GM12878 (cell line): ENCODE results near the gene SEPTIN6. TPM values are rescaled to one million over a fixed set of nuclear protein-coding genes. Genes with fewer than 3 reads are reported as not detected.

Experiments
- ATAC-seq: fragments of 200-7000 bp; cut with Tn5 transposase; 3 replicates; pipeline ENCODE4 v1.9.1; 2020; ENCODE audit warnings: mild to moderate bottlenecking, moderate library complexity
- BruUV-seq: library from RNA; stranded (reverse); fragments of 400-500 nt; replicated peaks from 2 replicates; lab custom pipeline; 2021; lab: Mats Ljungman, UMichigan
- CTCF ChIA-PET: fragments of 300-600 bp; sonication (Branson Sonifier 250); formaldehyde crosslinking; extraction: SDS; loops from one replicate; lab custom pipeline; 2021; ENCODE audit warnings: inconsistent platforms; lab: Yijun Ruan, JAX
- POLR2A ChIA-PET: fragments of 350-600 bp; formaldehyde crosslinking; extraction: SDS; loops from one replicate; lab custom pipeline; 2021; ENCODE audit warnings: inconsistent platforms; lab: Charles Lee
- RAD21 ChIA-PET: fragments of 300-600 bp; sonication (Branson Sonifier 250); formaldehyde crosslinking; loops from one replicate; lab custom pipeline; 2023; ENCODE audit warnings: antibody characterized with exemption; ENCODE audit not compliant: unreplicated experiment; lab: Charles Lee
- SMC1A ChIA-PET: fragments of 300-600 bp; sonication (Branson Sonifier 250); formaldehyde crosslinking; loops from one replicate; lab custom pipeline; 2023; ENCODE audit not compliant: unreplicated experiment, uncharacterized antibody; lab: Charles Lee
- DNase-seq: peaks from one replicate; pipeline ENCODE4 v3.0.0-alpha.2; 2011; ENCODE audit warnings: low read depth, low spot score
- FAIRE-seq: peaks from 3 replicates; lab custom pipeline; 2011; peaks lifted over from hg19 to GRCh38; lab: Jason Lieb, UNC
- H2AFZ ChIP-seq: 2 replicates; pipeline ENCODE4 v1.6.0; 2011; ENCODE audit warnings: low read depth, low read length, control low read depth; ENCODE audit not compliant: control insufficient read depth
- H3K27ac ChIP-seq: 2 replicates; pipeline ENCODE4 v1.5.1; 2011; ENCODE audit warnings: control low read depth; ENCODE audit not compliant: control insufficient read depth, insufficient read depth
- H3K27me3 ChIP-seq, 2 experiments: replicated peaks in 1 of 2; 2 replicates each; pipeline versions ENCODE4 v1.6.0 to v1.6.1; 2011; ENCODE audit warnings: low read length in 1 of 2; ENCODE audit not compliant: control insufficient read depth in 2 of 2, insufficient read depth in 2 of 2
- H3K36me3 ChIP-seq, 2 experiments: 2 replicates each; pipeline ENCODE4 v1.5.1; 2011; ENCODE audit warnings: low read length in 1 of 2; ENCODE audit not compliant: control insufficient read depth in 2 of 2, insufficient read depth in 2 of 2
- H3K4me1 ChIP-seq: 2 replicates; pipeline ENCODE4 v1.6.1; 2011; ENCODE audit warnings: mild to moderate bottlenecking, low read length, moderate library complexity, mixed read lengths; ENCODE audit not compliant: control insufficient read depth, insufficient read depth
- H3K4me2 ChIP-seq: 2 replicates; pipeline ENCODE4 v1.6.0; 2011; ENCODE audit warnings: control low read depth; ENCODE audit not compliant: control insufficient read depth, insufficient read depth
- H3K4me3 ChIP-seq: fragments of 200-600 bp; sonication (generic); 2 replicates; pipeline ENCODE4 v1.5.1; 2016
- H3K79me2 ChIP-seq: 2 replicates; pipeline ENCODE4 v1.6.0; 2011; ENCODE audit warnings: low read length; ENCODE audit not compliant: control insufficient read depth, insufficient read depth
- H3K9ac ChIP-seq: 2 replicates; pipeline ENCODE4 v1.8.0; 2011; ENCODE audit warnings: low read length, control low read depth, mixed read lengths; ENCODE audit not compliant: control insufficient read depth, insufficient read depth
- H3K9me3 ChIP-seq: replicated peaks from 3 replicates; pipeline ENCODE4 v1.5.1; 2011; ENCODE audit warnings: mild to moderate bottlenecking, low read length; ENCODE audit not compliant: control insufficient read depth, insufficient read depth
- H4K20me1 ChIP-seq: 2 replicates; pipeline ENCODE4 v1.6.0; 2011; ENCODE audit not compliant: control insufficient read depth, insufficient read depth
- BHLHE40 ChIP-seq, 2 experiments: fragments of 450-650 bp in 1 of 2; IDR thresholded peaks; 2 replicates each; pipeline ENCODE4 v1.6.1; 2011 to 2017; ENCODE audit warnings: low read depth in 2 of 2, borderline replicate concordance in 1 of 2, improper control_type of control experiment in 1 of 2, low read length in 1 of 2, mild to moderate bottlenecking in 1 of 2
- CHD1 ChIP-seq: IDR thresholded peaks from 2 replicates; pipeline ENCODE4 v1.6.1; 2012; ENCODE audit warnings: low read depth, low read length, improper control_type of control experiment
- MEF2B ChIP-seq: fragments of 450-650 bp; IDR thresholded peaks from 2 replicates; pipeline ENCODE4 v1.6.1; 2018; ENCODE audit warnings: mild to moderate bottlenecking, moderate library complexity; ENCODE audit not compliant: partially characterized antibody, poor library complexity, severe bottlenecking
- MXI1 ChIP-seq: fragments of 150-350 bp; IDR thresholded peaks from 2 replicates; pipeline ENCODE4 v1.6.1; 2011; ENCODE audit warnings: low read depth, mild to moderate bottlenecking, inconsistent platforms, low read length, improper control_type of control experiment
- MYC ChIP-seq: IDR thresholded peaks from 2 replicates; pipeline ENCODE4 v1.6.1; 2011; ENCODE audit warnings: mild to moderate bottlenecking, low read length, moderate library complexity, inconsistent platforms; ENCODE audit not compliant: insufficient read depth, insufficient replicate concordance, insufficient read length, severe bottlenecking
- NBN ChIP-seq: fragments of 450-650 bp; IDR thresholded peaks from 2 replicates; pipeline ENCODE4 v1.6.1; 2016
- NFYA ChIP-seq: IDR thresholded peaks from 2 replicates; pipeline ENCODE4 v1.6.1; 2011; ENCODE audit warnings: low read depth, mild to moderate bottlenecking, low read length, improper control_type of control experiment, borderline replicate concordance
- NR2F1 ChIP-seq: fragments of 450-650 bp; conservative IDR thresholded peaks from 2 replicates; pipeline ENCODE4 v1.6.1; 2017; ENCODE audit warnings: mild to moderate bottlenecking
- PML ChIP-seq: IDR thresholded peaks from 2 replicates; pipeline ENCODE4 v1.6.1; 2012; ENCODE audit warnings: low read length, inconsistent platforms
- REST ChIP-seq: IDR thresholded peaks from 2 replicates; pipeline ENCODE4 v1.6.1; 2012; ENCODE audit warnings: mild to moderate bottlenecking, low read depth, low read length
- RFX5 ChIP-seq: IDR thresholded peaks from 2 replicates; pipeline ENCODE4 v1.6.1; 2011; ENCODE audit warnings: low read depth, low read length, improper control_type of control experiment
- SMAD5 ChIP-seq: IDR thresholded peaks from 2 replicates; pipeline ENCODE4 v1.6.1; 2016; ENCODE audit warnings: antibody characterized with exemption, low read depth
- STAT3 ChIP-seq: IDR thresholded peaks from 2 replicates; pipeline ENCODE4 v1.6.1; 2011; ENCODE audit warnings: low read depth, low read length, improper control_type of control experiment
- WGBS: methylation state at CpG from one replicate; pipeline ENCODE4 v1.1.6; 2016; ENCODE audit warnings: low lambda C conversion rate; ENCODE audit not compliant: insufficient replicate concordance, insufficient coverage; ENCODE audit errors: missing lambda C conversion rate; 5-methylcytosine and 5-hydroxymethylcytosine counted together
- in situ Hi-C: fragments of 300-500 bp; cut with MboI; formaldehyde crosslinking; loops from 9 replicates; pipeline ENCODE4 v1.14.3; 2018; ENCODE audit warnings: mixed read lengths
- intact Hi-C: fragments of 100-400 bp; cut with micrococcal nuclease; formaldehyde crosslinking; loops from one replicate; pipeline ENCODE4 v1.14.2; 2022; ENCODE audit not compliant: unreplicated experiment
- polyA plus RNA-seq, 11 experiments: library from polyadenylated mRNA; depleted of rRNA in 4 of 11; unstranded in 6 of 11; stranded (reverse) in 5 of 11; fragments of >200 nt; fragmentation: Nextera tagmentation in 4 of 11; fragmentation: Illumina TruSeq in 1 of 11; extraction: Ambion mirVana in 4 of 11; extraction: Trizol in 1 of 11; gene quantifications; 1 replicate in 1 of 11; 2 replicates in 10 of 11; pipeline versions ENCODE4 v1.2.1 to v1.2.3, GENCODE V29; 2011 to 2016; ENCODE audit warnings: inconsistent platforms in 2 of 11, missing spikeins in 2 of 11, low read depth in 1 of 11
- total RNA-seq, 4 experiments: library from RNA; depleted of rRNA in 3 of 4; stranded (reverse); fragments of >200 nt in 3 of 4; fragmentation: Illumina TruSeq in 1 of 4; extraction: Trizol in 1 of 4; gene quantifications; 2 replicates each; pipeline versions ENCODE4 v1.2.1 to v1.2.3, GENCODE V29; 2013 to 2021

Gene SEPTIN6
- total and polyA plus RNA-seq, 10 of the 15 experiments (the other 5 are each of a cell fraction or from before 2014, with no cell fraction given), result 37.2 to 353 (median 154) TPM

- Histone ChIP-seq H3K27me3 (no peaks in the 10 kb centered on the region), H3K9me3 (no peaks in the 10 kb centered on the region), H4K20me1 (no peaks in the 10 kb centered on the region), H3K79me2 (peaks cover 35% of the 10 kb centered on the region), H3K36me3 (peaks cover 6 to 12% of the 10 kb centered on the region in 2 experiments; a peak in 2 of 4 replicates), H3K4me2 (no peak overlapping the region), H3K4me3 (no peak overlapping the region), H3K9ac (no peak overlapping the region), H3K27ac (no peak overlapping the region), H3K4me1 (peaks cover 11% of the 10 kb centered on the region), H2AFZ (no peak overlapping the region)
- ATAC-seq, result no peak
- ChIA-PET CTCF (interaction anchor here (0.9 to 2.1 kb wide), 3 partner anchors 10 to 57 kb away, joined by 3 to 6 read pairs (median 3); no protein-coding TSS in a partner anchor), SMC1A (interaction anchor here (1.3 to 2.4 kb wide), 3 partner anchors 12 to 21 kb away, joined by 3 to 8 read pairs (median 3); no protein-coding TSS in a partner anchor), RAD21 (no interaction called here), POLR2A (no interaction called here)
- DNase-seq, result no peak
- intact Hi-C loops (no loop called here), in situ Hi-C loops (no loop called here)
- no peak for TF ChIP-seq MEF2B
- no peak for TF ChIP-seq PML
- FAIRE-seq, result no peak
- WGBS, result 100% methylated on average over 8 of the region's 8 CpGs
- BruUV-seq, result no TSS peak
Observed at GRCh38 chrX:119673336-119673735, 19.6 kb downstream of the SEPTIN6 start.

GRCh38 chrX:119672426-119672825, 20.5 kb downstream of the SEPTIN6 start:
- DNase-seq (no peak), ATAC-seq (no peak), FAIRE-seq (no peak)
- intact Hi-C loops, result no loop called here
- Histone ChIP-seq H3K36me3 (peaks cover 7 to 12% of the 10 kb centered on the region in 2 experiments; a peak in 2 of 4 replicates), H3K4me2 (no peak overlapping the region), H3K27ac (no peak overlapping the region), H3K9ac (no peak overlapping the region), H3K4me1 (peaks cover 5% of the 10 kb centered on the region), H3K79me2 (peaks cover 29% of the 10 kb centered on the region), H3K4me3 (no peak overlapping the region), H3K27me3 (no peaks in the 10 kb centered on the region), H2AFZ (no peak overlapping the region), H4K20me1 (no peaks in the 10 kb centered on the region), H3K9me3 (no peaks in the 10 kb centered on the region)
- RAD21 ChIA-PET, result interaction anchor here (1.0 to 1.7 kb wide), 3 partner anchors 10 to 63 kb away, joined by 3 to 4 read pairs (median 3); no protein-coding TSS in a partner anchor
- CTCF ChIA-PET, result interaction anchor here (0.8 to 2.1 kb wide), 5 partner anchors 9 to 62 kb away, joined by 3 to 6 read pairs (median 4); no protein-coding TSS in a partner anchor
- 98% methylated on average over 2 of the region's 2 CpGs for WGBS
- BruUV-seq, result TSS peak; percentile 21
- in situ Hi-C loops, result no loop called here
- POLR2A ChIA-PET, result interaction anchor here (0.9 to 1.1 kb wide), 2 partner anchors 9 to 31 kb away, joined by 3 read pairs; no protein-coding TSS in a partner anchor
- SMC1A ChIA-PET, result interaction anchor here (0.7 to 2.4 kb wide), 6 partner anchors 10 to 87 kb away, joined by 3 to 8 read pairs (median 3); no protein-coding TSS in a partner anchor
- no peak for TF ChIP-seq SMAD5
- no peak for TF ChIP-seq RFX5
- TF ChIP-seq NFYA, result no peak
- TF ChIP-seq MYC, result no peak
- TF ChIP-seq BHLHE40 (IDR thresholded peaks at IDR 0.05; ENCODE audit: borderline replicate concordance in 1 of 2, low read depth in 2 of 2, low read length in 1 of 2), result no peak
- no peak for TF ChIP-seq CHD1
- no peak for TF ChIP-seq NBN
- TF ChIP-seq MXI1, result no peak
- no peak for TF ChIP-seq NR2F1
- no peak for TF ChIP-seq STAT3
- no peak for TF ChIP-seq REST
